Esophagus squamous epithelium (tissue), 5 donors: ENCODE measurements around the gene MYO3B. TPM values are rescaled to one million over a fixed set of nuclear protein-coding genes. Genes with fewer than 3 reads are reported as not detected.

Experiments
- DNase-seq: peaks from one replicate; lab custom pipeline; 2025; lab: John Stamatoyannopoulos, UW
- H3K27ac ChIP-seq, 4 donors: fragments of 200-600 bp; sonication (generic); one replicate each; pipeline ENCODE4 v1.5.1; 2016 to 2019; ENCODE audit warnings: mild to moderate bottlenecking in 1 of 4
- H3K27me3 ChIP-seq, 4 donors: fragments of 200-600 bp; sonication (generic); 1 replicate in 3 of 4; 2 replicates in 1 of 4; pipeline versions ENCODE4 v1.5.1 to v1.6.0; 2017 to 2021; ENCODE audit warnings: antibody characterized with exemption in 1 of 4
- H3K36me3 ChIP-seq, 3 donors: fragments of 200-600 bp; sonication (generic); one replicate each; pipeline ENCODE4 v1.5.1; 2016 to 2019
- H3K4me1 ChIP-seq, 3 donors: fragments of 200-600 bp; sonication (generic); one replicate each; pipeline ENCODE4 v1.5.1; 2017 to 2019
- H3K4me3 ChIP-seq, 4 donors: fragments of 200-600 bp; sonication (generic); 1 replicate in 3 of 4; 2 replicates in 1 of 4; pipeline ENCODE4 v1.5.1; 2016 to 2019; ENCODE audit warnings: mild to moderate bottlenecking in 2 of 4, moderate library complexity in 1 of 4
- H3K9me3 ChIP-seq, 3 donors: fragments of 200-600 bp; sonication (generic); one replicate each; pipeline ENCODE4 v1.5.1; 2016 to 2019
- POLR2A ChIP-seq, 4 donors: fragments of 450-650 bp; IDR thresholded peaks; one replicate each; pipeline ENCODE4 v1.6.1; 2017; ENCODE audit warnings: antibody characterized with exemption in 4 of 4, mild to moderate bottlenecking in 4 of 4, moderate library complexity in 3 of 4
- WGBS, 2 donors: methylation state at CpG; one replicate each; pipeline ENCODE4 v1.1.5; 2018; 5-methylcytosine and 5-hydroxymethylcytosine counted together
- intact Hi-C: fragments of 100-400 bp; cut with DNase I; formaldehyde crosslinking; loops from one replicate; pipeline ENCODE4 v1.15.0; 2022
- total RNA-seq, 4 donors: library from RNA; depleted of rRNA; stranded (reverse); fragments of >200 nt; gene quantifications; one replicate each; pipeline ENCODE4 v1.1.0, GENCODE V29; 2016
- TF ChIP-seq, protein P1 (sequence below), 6 experiments: fragments of 450-650 bp in 4 of 6; fragments of 200-600 bp in 2 of 6; sonication (generic) in 2 of 6; IDR thresholded peaks; one replicate each; pipeline ENCODE4 v1.5.1; 2016 to 2019; ENCODE audit warnings: antibody characterized with exemption in 6 of 6, mild to moderate bottlenecking in 4 of 6, moderate library complexity in 4 of 6
- donor health status: DM: yes; HTN: yes; CAD: no.

Gene MYO3B
- total RNA-seq, 4 donors from 2014 or later: 0.15 to 0.38 (median 0.18) TPM

DNA sequence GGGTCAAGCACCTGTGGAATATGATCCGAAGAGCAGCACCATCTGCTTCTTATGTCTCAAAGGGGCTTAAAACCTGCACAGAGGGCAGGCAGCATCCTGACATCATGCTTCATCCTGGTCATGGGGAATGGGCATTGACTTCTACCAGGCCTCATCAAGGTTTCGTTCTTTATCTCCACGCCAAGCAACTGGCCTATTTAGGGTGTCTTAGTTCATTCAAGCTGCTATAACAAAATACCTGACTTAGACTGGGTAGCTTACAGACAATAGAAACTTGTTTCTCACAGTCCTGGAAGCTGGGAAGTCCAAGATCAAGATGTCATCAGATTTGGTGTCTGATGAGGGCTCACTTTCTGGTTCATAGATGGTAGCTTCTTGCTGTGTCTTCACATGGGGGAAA lies 69.4 kb downstream of the MYO3B start:
- H3K36me3 ChIP-seq: no peaks in the 10 kb centered on the region
- no peak for TF ChIP-seq POLR2A (IDR thresholded peaks at IDR 0.05)
- TF ChIP-seq, protein P1, sequence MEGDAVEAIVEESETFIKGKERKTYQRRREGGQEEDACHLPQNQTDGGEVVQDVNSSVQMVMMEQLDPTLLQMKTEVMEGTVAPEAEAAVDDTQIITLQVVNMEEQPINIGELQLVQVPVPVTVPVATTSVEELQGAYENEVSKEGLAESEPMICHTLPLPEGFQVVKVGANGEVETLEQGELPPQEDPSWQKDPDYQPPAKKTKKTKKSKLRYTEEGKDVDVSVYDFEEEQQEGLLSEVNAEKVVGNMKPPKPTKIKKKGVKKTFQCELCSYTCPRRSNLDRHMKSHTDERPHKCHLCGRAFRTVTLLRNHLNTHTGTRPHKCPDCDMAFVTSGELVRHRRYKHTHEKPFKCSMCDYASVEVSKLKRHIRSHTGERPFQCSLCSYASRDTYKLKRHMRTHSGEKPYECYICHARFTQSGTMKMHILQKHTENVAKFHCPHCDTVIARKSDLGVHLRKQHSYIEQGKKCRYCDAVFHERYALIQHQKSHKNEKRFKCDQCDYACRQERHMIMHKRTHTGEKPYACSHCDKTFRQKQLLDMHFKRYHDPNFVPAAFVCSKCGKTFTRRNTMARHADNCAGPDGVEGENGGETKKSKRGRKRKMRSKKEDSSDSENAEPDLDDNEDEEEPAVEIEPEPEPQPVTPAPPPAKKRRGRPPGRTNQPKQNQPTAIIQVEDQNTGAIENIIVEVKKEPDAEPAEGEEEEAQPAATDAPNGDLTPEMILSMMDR (IDR thresholded peaks at IDR 0.05): no peak
- DNase-seq: no peak
- H3K27ac ChIP-seq: no peak overlapping the region
- H3K4me1 ChIP-seq: no peaks in the 10 kb centered on the region
- 89 to 93% methylated on average over 3 of the region's 3 CpGs for WGBS, 2 donors
- intact Hi-C loops: no loop called here
- H3K9me3 ChIP-seq: no peaks in the 10 kb centered on the region
- H3K27me3 ChIP-seq: no peaks in the 10 kb centered on the region
- H3K4me3 ChIP-seq: no peak overlapping the region

DNA sequence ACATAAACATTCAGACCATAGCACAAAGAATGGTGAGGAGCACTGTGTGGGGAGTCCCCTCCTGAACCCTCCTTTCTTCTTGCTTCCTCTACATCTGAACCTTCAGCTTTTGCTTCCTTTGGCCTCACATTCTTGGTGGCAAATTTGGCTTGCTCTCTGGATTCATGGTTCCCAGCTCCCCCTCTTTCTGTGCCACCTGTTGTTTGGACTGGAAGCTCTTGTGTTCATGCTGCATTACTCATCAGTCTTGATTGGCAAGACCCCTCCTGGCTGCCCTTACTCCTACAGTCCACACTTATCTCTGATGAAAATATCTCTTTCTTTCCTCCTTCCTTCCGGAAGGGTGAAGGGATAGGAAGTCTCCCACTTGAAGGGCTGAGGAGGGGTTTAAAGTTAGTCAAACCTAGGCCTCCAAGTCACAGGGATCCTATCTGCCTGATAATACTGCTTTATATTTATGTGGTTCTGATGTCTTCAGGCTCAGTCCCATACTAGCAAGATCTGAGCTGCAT lies 70.0 kb downstream of the MYO3B start:
- H3K27me3 ChIP-seq: no peaks in the 10 kb centered on the region
- intact Hi-C loops: no loop called here
- no peaks in the 10 kb centered on the region for H3K36me3 ChIP-seq
- H3K9me3 ChIP-seq: no peaks in the 10 kb centered on the region
- H3K27ac ChIP-seq: no peak overlapping the region
- TF ChIP-seq, protein P1 (IDR thresholded peaks at IDR 0.05): no peak
- TF ChIP-seq POLR2A (IDR thresholded peaks at IDR 0.05): no peak
- 57 to 86% methylated on average over 1 of the region's 1 CpG for WGBS, 2 donors
- no peak for DNase-seq
- H3K4me3 ChIP-seq: no peak overlapping the region
- H3K4me1 ChIP-seq: no peaks in the 10 kb centered on the region

DNA sequence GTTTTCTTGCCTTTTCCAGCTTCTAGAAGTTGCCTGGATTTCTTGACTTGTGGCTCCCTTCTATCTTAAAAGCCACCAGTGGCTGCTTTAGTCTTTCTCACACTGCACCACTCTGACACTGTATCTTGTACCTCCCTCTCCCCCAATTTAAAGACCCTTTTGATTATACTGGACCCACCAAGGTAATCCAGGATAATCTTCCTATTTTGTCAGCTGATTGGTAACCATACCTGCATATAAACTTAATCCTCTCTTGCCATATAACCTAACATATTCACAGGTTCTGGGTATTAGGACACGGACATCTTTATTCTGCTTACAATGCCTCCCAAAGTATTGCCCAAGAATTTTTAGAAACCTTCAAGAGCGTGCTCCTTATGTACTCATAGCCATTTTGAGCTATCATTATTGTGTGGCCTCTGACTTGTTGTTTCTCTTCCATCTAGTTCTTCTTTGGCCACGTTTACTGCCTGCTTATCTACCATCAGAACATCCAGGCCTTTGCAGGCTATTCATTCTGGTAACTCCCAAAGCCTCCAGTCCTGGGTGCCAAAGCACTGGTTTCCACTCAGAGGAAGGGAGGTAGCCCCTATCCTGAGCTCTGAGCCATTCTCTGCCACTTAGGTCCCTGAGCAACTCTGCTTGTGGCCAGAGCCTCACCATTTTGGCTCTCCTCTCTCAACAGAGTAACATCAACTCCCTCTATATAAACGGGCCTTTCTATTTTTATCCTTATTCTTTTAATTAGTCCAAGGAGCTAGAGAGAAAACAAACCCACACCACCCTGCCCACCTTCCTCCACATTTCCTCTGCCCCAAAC lies 70.8 kb downstream of the MYO3B start:
- no peak overlapping the region for H3K27ac ChIP-seq
- H3K9me3 ChIP-seq: no peaks in the 10 kb centered on the region
- no peak overlapping the region for H3K4me3 ChIP-seq
- WGBS, 2 donors: 63 to 67% methylated on average over 4 of the region's 4 CpGs
- TF ChIP-seq POLR2A (IDR thresholded peaks at IDR 0.05): no peak
- TF ChIP-seq, protein P1 (IDR thresholded peaks at IDR 0.05): no peak
- H3K36me3 ChIP-seq: no peaks in the 10 kb centered on the region
- no peaks in the 10 kb centered on the region for H3K27me3 ChIP-seq
- no peaks in the 10 kb centered on the region for H3K4me1 ChIP-seq
- intact Hi-C loops: no loop called here
- DNase-seq: no peak

DNA sequence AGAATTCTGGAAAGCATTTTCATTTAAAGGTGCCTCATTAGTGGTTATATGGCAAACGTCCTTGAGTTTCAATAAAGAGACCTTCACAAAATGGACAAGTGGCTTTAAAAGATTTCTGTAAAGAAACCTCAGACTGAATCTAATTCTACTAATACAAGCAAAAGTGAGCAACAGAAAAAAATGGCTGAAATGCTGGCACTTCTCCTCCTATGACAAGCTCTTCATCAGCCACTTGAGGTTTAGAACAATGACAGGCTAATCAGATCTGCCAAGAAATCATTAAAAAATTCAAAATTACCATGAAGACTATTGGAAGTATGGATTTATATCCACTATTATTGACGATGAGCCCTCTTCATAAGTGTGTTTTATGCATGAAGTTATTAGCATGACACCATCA lies 71.8 kb downstream of the MYO3B start:
- no peaks in the 10 kb centered on the region for H3K4me1 ChIP-seq
- H3K4me3 ChIP-seq: no peak overlapping the region
- intact Hi-C loops: no loop called here
- H3K9me3 ChIP-seq: no peaks in the 10 kb centered on the region
- TF ChIP-seq, protein P1 (IDR thresholded peaks at IDR 0.05): no peak
- TF ChIP-seq POLR2A (IDR thresholded peaks at IDR 0.05): no peak
- 60 to 78% methylated on average over 2 of the region's 2 CpGs for WGBS, 2 donors
- DNase-seq: no peak
- no peaks in the 10 kb centered on the region for H3K36me3 ChIP-seq
- no peak overlapping the region for H3K27ac ChIP-seq
- no peaks in the 10 kb centered on the region for H3K27me3 ChIP-seq

DNA sequence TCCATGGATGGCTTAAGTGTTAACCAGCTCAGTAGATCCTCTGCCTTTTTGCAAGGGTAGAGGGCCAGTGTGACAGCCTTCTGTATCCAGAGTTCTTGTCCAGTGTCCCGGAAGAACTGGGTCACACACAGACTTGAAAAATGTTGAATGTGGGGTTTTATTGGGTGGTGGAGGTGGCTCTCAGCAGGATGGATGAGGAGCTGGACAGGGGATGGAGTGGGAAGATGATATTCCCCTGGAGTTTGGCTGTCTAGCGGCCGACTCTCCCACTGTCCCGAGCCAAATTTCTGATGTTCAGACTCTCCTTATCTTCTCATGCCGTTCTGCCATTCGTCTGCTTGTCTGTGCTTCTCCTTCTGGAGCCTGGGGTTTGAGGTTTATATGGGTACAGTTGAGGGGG lies 72.6 kb downstream of the MYO3B start:
- no peak for TF ChIP-seq POLR2A (IDR thresholded peaks at IDR 0.05)
- TF ChIP-seq, protein P1 (IDR thresholded peaks at IDR 0.05): no peak
- Histone ChIP-seq H3K27ac (no peak overlapping the region), H3K4me1 (no peaks in the 10 kb centered on the region), H3K27me3 (no peaks in the 10 kb centered on the region), H3K4me3 (no peak overlapping the region), H3K36me3 (no peaks in the 10 kb centered on the region), H3K9me3 (no peaks in the 10 kb centered on the region)
- DNase-seq: no peak
- WGBS, 2 donors: 90 to 94% methylated on average over 6 of the region's 6 CpGs
- intact Hi-C loops: no loop called here
